Nephron (organoid): ENCODE measurements around the gene CYBA.

ENCODE experiments used
- H3K27ac Mint-ChIP-seq, 3 experiments: 2 replicates each; pipeline ENCODE4 v1.8.0; 2020; ENCODE audit warnings: mixed read lengths in 3 of 3, mild to moderate bottlenecking in 2 of 3, moderate library complexity in 1 of 3
- H3K27me3 Mint-ChIP-seq: 2 replicates; pipeline ENCODE4 v1.8.0; 2021; ENCODE audit warnings: low read depth, mild to moderate bottlenecking, moderate library complexity, mixed read lengths
- H3K36me3 Mint-ChIP-seq: 2 replicates; pipeline ENCODE4 v1.8.0; 2020; ENCODE audit warnings: low read depth, mixed read lengths
- H3K4me1 Mint-ChIP-seq: 2 replicates; pipeline ENCODE4 v1.8.0; 2020; ENCODE audit warnings: mixed read lengths
- H3K4me3 Mint-ChIP-seq, 3 experiments: 2 replicates each; pipeline ENCODE4 v1.8.0; 2020; ENCODE audit warnings: mild to moderate bottlenecking in 3 of 3, mixed read lengths in 3 of 3, moderate library complexity in 2 of 3
- H3K9me3 Mint-ChIP-seq: 2 replicates; pipeline ENCODE4 v1.8.0; 2020; ENCODE audit warnings: mixed read lengths
- CTCF ChIP-seq, 3 experiments: fragments of 200-600 bp; sonication (generic); IDR thresholded peaks; one replicate each; pipeline ENCODE4 v1.5.0; 2021; ENCODE audit warnings: antibody characterized with exemption in 3 of 3; ENCODE audit not compliant: unreplicated experiment in 3 of 3

Gene CYBA

DNA sequence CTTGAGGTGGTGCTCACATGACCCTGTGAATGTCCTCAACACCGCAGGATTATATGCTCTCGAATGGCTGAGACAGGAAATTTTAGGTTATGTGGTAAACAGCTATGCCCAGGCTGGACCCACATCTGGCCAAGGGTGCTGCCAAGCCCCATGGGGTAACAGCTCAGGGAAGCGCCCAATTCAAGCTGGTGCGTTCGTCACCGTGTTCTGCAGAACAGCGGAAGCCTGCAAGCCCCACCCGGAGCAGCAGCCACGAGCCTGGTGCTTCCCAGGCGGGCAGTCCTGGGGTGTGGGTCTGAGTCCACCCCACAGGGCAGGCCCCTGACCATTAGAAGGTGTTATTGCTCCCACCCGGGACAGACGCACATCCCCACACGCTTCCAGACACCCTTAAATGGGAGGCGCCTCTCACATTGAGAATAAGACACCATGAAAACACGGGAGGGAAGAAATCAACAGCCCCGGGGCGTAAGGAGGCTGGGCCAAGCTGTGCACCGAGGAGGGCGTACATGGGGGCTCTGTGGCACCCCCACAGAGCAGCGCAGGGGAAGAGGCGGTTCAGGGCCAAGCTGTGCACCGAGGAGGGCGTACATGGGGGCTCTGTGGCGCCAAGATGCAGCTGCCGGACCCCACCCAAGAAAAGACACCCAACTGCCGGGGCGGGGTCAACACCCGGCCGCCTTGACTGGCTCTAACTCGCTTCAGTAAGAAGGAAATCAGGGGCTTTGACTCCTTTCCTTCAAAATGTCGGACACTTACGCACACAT is 2.9 kb upstream of the CYBA start:
- Mint-ChIP-seq H3K27me3 (no peaks in the 10 kb centered on the region), H3K4me3 (peak overlapping the region in 1 of 3 experiments; percentile 3)
- TF ChIP-seq CTCF (IDR thresholded peaks at IDR 0.05; ENCODE audit: unreplicated experiment in 3 of 3), result no peak

GRCh38 chr16:88653101-88653500 is 2.2 kb upstream of the CYBA start:
- TF ChIP-seq CTCF (IDR thresholded peaks at IDR 0.05; ENCODE audit: unreplicated experiment in 3 of 3), result no peak
- H3K27me3 Mint-ChIP-seq, result no peaks in the 10 kb centered on the region

More for the DNA sequence above, 2.9 kb upstream of the CYBA start:
- Mint-ChIP-seq H3K27ac (no peak overlapping the region), H3K36me3 (peaks cover 11% of the 10 kb centered on the region), H3K4me1 (peaks cover 6% of the 10 kb centered on the region), H3K9me3 (no peaks in the 10 kb centered on the region)

GRCh38 chr16:88652762-88653063 is 1.9 kb upstream of the CYBA start:
- Mint-ChIP-seq H3K9me3 (no peaks in the 10 kb centered on the region), H3K4me1 (peaks cover 6% of the 10 kb centered on the region), H3K27ac (no peak overlapping the region), H3K4me3 (no peak overlapping the region), H3K27me3 (no peaks in the 10 kb centered on the region), H3K36me3 (peaks cover 11% of the 10 kb centered on the region)
- TF ChIP-seq CTCF (IDR thresholded peaks at IDR 0.05; ENCODE audit: unreplicated experiment in 3 of 3), result no peak

More at GRCh38 chr16:88653101-88653500, 2.2 kb upstream of the CYBA start:
- Mint-ChIP-seq H3K9me3 (no peaks in the 10 kb centered on the region), H3K4me3 (peak overlapping the region in 1 of 3 experiments; percentile 3), H3K36me3 (peaks cover 11% of the 10 kb centered on the region), H3K4me1 (peaks cover 6% of the 10 kb centered on the region), H3K27ac (no peak overlapping the region)

GRCh38 chr16:88651989-88652761 is 1.3 kb upstream of the CYBA start:
- Mint-ChIP-seq H3K27me3 (no peaks in the 10 kb centered on the region), H3K4me3 (peak overlapping the region in 1 of 3 experiments; percentile 27), H3K4me1 (peaks cover 6% of the 10 kb centered on the region)

DNA sequence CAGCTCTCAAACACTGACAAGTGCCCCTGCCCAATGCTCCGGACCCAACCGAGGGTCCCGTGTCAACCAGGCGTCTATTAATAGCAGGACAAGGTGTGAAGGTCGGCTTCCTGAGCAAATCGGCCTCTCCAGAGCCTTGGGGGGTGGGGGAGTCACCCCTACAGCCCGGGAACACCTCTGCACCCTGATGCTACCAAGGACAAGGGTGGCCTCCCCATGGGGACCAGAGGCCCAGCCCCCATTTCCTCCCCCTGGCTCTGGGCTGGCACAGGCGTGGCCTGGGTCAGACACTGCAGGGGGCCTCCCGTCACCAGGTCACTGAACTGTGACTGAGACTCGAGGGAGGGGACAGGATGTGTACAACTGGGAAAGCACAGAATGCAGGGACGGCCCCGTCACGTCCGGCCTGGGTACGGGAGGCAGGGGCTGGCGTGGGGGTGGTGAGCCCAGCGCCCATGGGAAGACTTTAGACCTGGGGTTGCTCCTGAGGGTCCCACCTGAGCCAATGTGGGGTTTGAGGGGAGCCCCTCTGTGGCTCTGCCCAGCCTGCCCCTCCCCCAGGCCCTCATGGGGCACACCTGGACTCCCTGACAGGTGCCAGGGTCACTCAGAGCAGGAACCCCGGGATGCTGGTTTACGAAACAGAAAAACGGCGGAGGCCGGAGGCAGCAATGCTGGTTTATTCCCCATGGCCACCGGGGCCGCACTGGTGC is 579 bp upstream of the CYBA start:
- peak overlapping the region in 1 of 3 experiments; percentile 70 for H3K27ac Mint-ChIP-seq
- TF ChIP-seq CTCF (IDR thresholded peaks at IDR 0.05; ENCODE audit: unreplicated experiment in 3 of 3), result no peak
- H3K9me3 Mint-ChIP-seq, result no peaks in the 10 kb centered on the region
- peaks cover 11% of the 10 kb centered on the region for H3K36me3 Mint-ChIP-seq
- H3K4me1 Mint-ChIP-seq, result peaks cover 6% of the 10 kb centered on the region
- peak overlapping the region; percentile 76 to 85 (median 80) for H3K4me3 Mint-ChIP-seq
- H3K27me3 Mint-ChIP-seq, result no peaks in the 10 kb centered on the region

More at GRCh38 chr16:88651989-88652761, 1.3 kb upstream of the CYBA start:
- no peak for TF ChIP-seq CTCF (IDR thresholded peaks at IDR 0.05; ENCODE audit: unreplicated experiment in 3 of 3)
- no peak overlapping the region for H3K27ac Mint-ChIP-seq
- peaks cover 11% of the 10 kb centered on the region for H3K36me3 Mint-ChIP-seq
- no peaks in the 10 kb centered on the region for H3K9me3 Mint-ChIP-seq
